Neural cell (in vitro differentiated cells): ENCODE measurements around the gene UBE3D.

Source experiments
- EP300 ChIP-seq: fragments of 450-650 bp; conservative IDR thresholded peaks from 2 replicates; pipeline ENCODE4 v1.6.1; 2014; ENCODE audit warnings: antibody characterized with exemption, mild to moderate bottlenecking, moderate library complexity; ENCODE audit not compliant: poor library complexity, severe bottlenecking
- EZH2 ChIP-seq: fragments of 200-600, 300-800 bp; shearing (Covaris generic), sonication (generic); IDR thresholded peaks from 2 replicates; pipeline ENCODE4 v1.6.1; 2014; ENCODE audit warnings: antibody characterized with exemption, low read length, borderline replicate concordance, mild to moderate bottlenecking; ENCODE audit not compliant: insufficient read depth, poor library complexity, severe bottlenecking
- POLR2AphosphoS5 ChIP-seq: IDR thresholded peaks from 2 replicates; pipeline ENCODE4 v1.6.1; 2012
- TAF1 ChIP-seq: IDR thresholded peaks from 2 replicates; pipeline ENCODE4 v1.6.1; 2012; ENCODE audit warnings: low read depth
- TF ChIP-seq, protein P1 (sequence below): fragments of 450-650 bp; IDR thresholded peaks from 2 replicates; pipeline ENCODE4 v1.5.1; 2014; ENCODE audit warnings: antibody characterized with exemption, mild to moderate bottlenecking, moderate library complexity; ENCODE audit not compliant: poor library complexity, severe bottlenecking
- TF ChIP-seq, protein P2 (sequence below): IDR thresholded peaks from 2 replicates; pipeline ENCODE4 v1.6.1; 2012; ENCODE audit warnings: borderline replicate concordance

DNA sequence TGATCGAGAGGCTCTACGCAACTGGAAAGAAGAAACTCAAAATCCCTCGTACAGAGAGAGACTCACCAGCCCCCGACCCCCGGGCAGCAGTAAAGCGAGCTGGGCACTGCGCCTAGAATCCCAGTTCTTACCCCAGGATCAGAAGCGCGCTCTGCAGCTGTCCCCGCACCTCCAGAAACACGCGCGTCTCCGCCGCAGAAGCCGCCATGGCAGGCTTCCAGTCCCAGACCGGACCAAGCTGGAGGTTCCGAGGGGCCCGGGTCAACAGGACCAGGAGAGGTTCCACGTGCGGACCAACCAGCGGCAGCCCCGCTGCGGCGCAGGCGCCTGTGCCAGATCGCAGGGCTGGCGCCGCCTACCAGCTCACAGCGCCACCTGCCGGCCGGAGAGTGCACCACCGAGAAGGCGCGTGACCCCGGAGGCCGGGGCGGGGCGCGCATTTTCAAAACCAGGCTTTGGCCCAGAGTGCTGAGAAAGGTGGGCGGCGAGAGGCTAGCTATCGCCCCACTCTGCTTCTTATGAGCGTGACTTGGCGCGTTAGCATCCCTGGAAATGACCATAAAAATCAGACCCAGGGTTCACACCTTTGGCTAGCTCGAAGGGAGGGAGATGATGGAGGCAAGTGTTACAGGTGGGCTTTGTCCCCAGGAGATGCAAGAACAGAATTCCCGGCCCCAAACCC, at the start of gene UBE3D:
- TF ChIP-seq, protein P1, sequence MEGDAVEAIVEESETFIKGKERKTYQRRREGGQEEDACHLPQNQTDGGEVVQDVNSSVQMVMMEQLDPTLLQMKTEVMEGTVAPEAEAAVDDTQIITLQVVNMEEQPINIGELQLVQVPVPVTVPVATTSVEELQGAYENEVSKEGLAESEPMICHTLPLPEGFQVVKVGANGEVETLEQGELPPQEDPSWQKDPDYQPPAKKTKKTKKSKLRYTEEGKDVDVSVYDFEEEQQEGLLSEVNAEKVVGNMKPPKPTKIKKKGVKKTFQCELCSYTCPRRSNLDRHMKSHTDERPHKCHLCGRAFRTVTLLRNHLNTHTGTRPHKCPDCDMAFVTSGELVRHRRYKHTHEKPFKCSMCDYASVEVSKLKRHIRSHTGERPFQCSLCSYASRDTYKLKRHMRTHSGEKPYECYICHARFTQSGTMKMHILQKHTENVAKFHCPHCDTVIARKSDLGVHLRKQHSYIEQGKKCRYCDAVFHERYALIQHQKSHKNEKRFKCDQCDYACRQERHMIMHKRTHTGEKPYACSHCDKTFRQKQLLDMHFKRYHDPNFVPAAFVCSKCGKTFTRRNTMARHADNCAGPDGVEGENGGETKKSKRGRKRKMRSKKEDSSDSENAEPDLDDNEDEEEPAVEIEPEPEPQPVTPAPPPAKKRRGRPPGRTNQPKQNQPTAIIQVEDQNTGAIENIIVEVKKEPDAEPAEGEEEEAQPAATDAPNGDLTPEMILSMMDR, result peak; percentile 99
- TF ChIP-seq EP300, result peak; percentile 17
- peak; percentile 33 for TF ChIP-seq POLR2AphosphoS5
- TF ChIP-seq EZH2, result no peak
- TF ChIP-seq, protein P2, sequence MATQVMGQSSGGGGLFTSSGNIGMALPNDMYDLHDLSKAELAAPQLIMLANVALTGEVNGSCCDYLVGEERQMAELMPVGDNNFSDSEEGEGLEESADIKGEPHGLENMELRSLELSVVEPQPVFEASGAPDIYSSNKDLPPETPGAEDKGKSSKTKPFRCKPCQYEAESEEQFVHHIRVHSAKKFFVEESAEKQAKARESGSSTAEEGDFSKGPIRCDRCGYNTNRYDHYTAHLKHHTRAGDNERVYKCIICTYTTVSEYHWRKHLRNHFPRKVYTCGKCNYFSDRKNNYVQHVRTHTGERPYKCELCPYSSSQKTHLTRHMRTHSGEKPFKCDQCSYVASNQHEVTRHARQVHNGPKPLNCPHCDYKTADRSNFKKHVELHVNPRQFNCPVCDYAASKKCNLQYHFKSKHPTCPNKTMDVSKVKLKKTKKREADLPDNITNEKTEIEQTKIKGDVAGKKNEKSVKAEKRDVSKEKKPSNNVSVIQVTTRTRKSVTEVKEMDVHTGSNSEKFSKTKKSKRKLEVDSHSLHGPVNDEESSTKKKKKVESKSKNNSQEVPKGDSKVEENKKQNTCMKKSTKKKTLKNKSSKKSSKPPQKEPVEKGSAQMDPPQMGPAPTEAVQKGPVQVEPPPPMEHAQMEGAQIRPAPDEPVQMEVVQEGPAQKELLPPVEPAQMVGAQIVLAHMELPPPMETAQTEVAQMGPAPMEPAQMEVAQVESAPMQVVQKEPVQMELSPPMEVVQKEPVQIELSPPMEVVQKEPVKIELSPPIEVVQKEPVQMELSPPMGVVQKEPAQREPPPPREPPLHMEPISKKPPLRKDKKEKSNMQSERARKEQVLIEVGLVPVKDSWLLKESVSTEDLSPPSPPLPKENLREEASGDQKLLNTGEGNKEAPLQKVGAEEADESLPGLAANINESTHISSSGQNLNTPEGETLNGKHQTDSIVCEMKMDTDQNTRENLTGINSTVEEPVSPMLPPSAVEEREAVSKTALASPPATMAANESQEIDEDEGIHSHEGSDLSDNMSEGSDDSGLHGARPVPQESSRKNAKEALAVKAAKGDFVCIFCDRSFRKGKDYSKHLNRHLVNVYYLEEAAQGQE, result no peak
- TF ChIP-seq TAF1, result no peak
